ENCODE measurements around the gene TBC1D9B. TPM values are rescaled to one million over a fixed set of nuclear protein-coding genes. Genes with fewer than 3 reads are reported as not detected.

TBC1D9B gene
- total and polyA plus RNA-seq, 9 of the 15 experiments (the other 6 are each of a cell fraction or from before 2014, with no cell fraction given) = 2.9 to 59.1 (median 33.5) TPM

DNA sequence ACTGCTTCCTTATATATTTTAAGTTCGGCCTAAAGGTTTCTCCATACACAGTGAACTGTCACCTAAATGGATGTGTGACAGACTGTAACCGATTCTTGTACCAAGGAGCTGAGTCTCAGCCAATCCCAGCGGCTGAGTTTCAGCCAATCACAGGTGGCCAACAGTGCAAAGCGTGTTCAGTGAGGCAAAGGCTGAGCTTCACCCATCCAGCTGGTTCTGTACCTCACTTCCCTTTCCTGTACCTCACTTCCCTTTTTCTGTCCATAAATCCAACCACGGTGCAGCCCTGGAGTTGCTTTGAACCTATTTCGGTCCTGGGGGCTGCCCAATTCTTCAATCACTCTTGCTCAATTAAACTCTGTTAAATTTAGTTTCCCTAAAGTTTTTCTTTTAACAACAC, 15.7 kb upstream of the TBC1D9B start:
- peaks cover 0 to 4% of the 10 kb centered on the region in 2 experiments; a peak in 2 of 5 replicates for H3K4me1 ChIP-seq (replicated peaks in 1 of 2; ENCODE audit: control insufficient read depth in 2 of 2, insufficient read depth in 2 of 2, low read length in 2 of 2)
- no TSS peak for BruUV-seq (replicated peaks)
- no peaks in the 10 kb centered on the region for H3K36me3 ChIP-seq (ENCODE audit: control insufficient read depth, insufficient read depth, low read length)
- WGBS (ENCODE audit: insufficient coverage, low coverage, missing lambda C conversion rate) = 5% methylated on average over 5 of the region's 6 CpGs
- H3K4me3 ChIP-seq = no peak overlapping the region
- H3K4me2 ChIP-seq (ENCODE audit: insufficient read depth, low read length) = no peak overlapping the region
- no peak overlapping the region for H3K9ac ChIP-seq (ENCODE audit: insufficient read depth in 1 of 2, low read depth in 2 of 2, low read length in 2 of 2)
- TF ChIP-seq CREM (IDR thresholded peaks at IDR 0.05; ENCODE audit: low read depth) (peak; percentile 65), MEF2A (IDR thresholded peaks at IDR 0.05; ENCODE audit: control insufficient read depth, low read depth, low read length) (no peak), EHMT2 (IDR thresholded peaks at IDR 0.05) (0 out of 2 replicates have a peak, but pooled peaks have one; percentile 38), L3MBTL2 (IDR thresholded peaks at IDR 0.05) (peak; percentile 36; the same call in 1 of the 2 replicates), SPI1 (IDR thresholded peaks at IDR 0.05; ENCODE audit: borderline replicate concordance, low read depth, low read length) (peak; percentile 98), E2F3 (CRISPR knock-in tag; IDR thresholded peaks at IDR 0.05) (no peak)
- TF ChIP-seq, protein P1, sequence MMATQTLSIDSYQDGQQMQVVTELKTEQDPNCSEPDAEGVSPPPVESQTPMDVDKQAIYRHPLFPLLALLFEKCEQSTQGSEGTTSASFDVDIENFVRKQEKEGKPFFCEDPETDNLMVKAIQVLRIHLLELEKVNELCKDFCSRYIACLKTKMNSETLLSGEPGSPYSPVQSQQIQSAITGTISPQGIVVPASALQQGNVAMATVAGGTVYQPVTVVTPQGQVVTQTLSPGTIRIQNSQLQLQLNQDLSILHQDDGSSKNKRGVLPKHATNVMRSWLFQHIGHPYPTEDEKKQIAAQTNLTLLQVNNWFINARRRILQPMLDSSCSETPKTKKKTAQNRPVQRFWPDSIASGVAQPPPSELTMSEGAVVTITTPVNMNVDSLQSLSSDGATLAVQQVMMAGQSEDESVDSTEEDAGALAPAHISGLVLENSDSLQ (IDR thresholded peaks at IDR 0.05) = peak; percentile 14; the same call in 1 of the 2 replicates
- TF ChIP-seq, protein P2, sequence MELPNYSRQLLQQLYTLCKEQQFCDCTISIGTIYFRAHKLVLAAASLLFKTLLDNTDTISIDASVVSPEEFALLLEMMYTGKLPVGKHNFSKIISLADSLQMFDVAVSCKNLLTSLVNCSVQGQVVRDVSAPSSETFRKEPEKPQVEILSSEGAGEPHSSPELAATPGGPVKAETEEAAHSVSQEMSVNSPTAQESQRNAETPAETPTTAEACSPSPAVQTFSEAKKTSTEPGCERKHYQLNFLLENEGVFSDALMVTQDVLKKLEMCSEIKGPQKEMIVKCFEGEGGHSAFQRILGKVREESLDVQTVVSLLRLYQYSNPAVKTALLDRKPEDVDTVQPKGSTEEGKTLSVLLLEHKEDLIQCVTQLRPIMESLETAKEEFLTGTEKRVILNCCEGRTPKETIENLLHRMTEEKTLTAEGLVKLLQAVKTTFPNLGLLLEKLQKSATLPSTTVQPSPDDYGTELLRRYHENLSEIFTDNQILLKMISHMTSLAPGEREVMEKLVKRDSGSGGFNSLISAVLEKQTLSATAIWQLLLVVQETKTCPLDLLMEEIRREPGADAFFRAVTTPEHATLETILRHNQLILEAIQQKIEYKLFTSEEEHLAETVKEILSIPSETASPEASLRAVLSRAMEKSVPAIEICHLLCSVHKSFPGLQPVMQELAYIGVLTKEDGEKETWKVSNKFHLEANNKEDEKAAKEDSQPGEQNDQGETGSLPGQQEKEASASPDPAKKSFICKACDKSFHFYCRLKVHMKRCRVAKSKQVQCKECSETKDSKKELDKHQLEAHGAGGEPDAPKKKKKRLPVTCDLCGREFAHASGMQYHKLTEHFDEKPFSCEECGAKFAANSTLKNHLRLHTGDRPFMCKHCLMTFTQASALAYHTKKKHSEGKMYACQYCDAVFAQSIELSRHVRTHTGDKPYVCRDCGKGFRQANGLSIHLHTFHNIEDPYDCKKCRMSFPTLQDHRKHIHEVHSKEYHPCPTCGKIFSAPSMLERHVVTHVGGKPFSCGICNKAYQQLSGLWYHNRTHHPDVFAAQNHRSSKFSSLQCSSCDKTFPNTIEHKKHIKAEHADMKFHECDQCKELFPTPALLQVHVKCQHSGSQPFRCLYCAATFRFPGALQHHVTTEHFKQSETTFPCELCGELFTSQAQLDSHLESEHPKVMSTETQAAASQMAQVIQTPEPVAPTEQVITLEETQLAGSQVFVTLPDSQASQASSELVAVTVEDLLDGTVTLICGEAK (IDR thresholded peaks at IDR 0.05) = peak; percentile 82
- TF ChIP-seq, protein P2 (CRISPR knock-in tag; IDR thresholded peaks at IDR 0.05) = no peak
- TF ChIP-seq, protein P3, sequence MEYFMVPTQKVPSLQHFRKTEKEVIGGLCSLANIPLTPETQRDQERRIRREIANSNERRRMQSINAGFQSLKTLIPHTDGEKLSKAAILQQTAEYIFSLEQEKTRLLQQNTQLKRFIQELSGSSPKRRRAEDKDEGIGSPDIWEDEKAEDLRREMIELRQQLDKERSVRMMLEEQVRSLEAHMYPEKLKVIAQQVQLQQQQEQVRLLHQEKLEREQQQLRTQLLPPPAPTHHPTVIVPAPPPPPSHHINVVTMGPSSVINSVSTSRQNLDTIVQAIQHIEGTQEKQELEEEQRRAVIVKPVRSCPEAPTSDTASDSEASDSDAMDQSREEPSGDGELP (CRISPR knock-in tag; IDR thresholded peaks at IDR 0.05; ENCODE audit: borderline replicate concordance) = peak; percentile 57; the same call in 1 of the 2 replicates
- no peak for FAIRE-seq
- DNase-seq (ENCODE audit: extremely low read depth in 1 of 4, low spot score in 3 of 4) = peak in 2 of 4 experiments; percentile 24 to 25
- no peaks in the 10 kb centered on the region for H4K20me1 ChIP-seq (replicated peaks; ENCODE audit: control insufficient read depth, insufficient read depth, low read length)
- H3K27me3 ChIP-seq (ENCODE audit: control insufficient read depth in 2 of 2, insufficient read depth in 2 of 2, low read length in 2 of 2) = peaks cover 33 to 44% of the 10 kb centered on the region in 2 experiments
- intact Hi-C loops (cut with micrococcal nuclease) = no loop called here
- ChIA-PET POLR2A (no interaction called here), CTCF (ENCODE audit: low intra/inter-chr PET ratio) (no interaction called here)
- in situ Hi-C loops (cut with MboI) = no loop called here
- H3K27ac ChIP-seq (ENCODE audit: extremely low read depth, low read depth, low read length) = no peak overlapping the region
- no peaks in the 10 kb centered on the region for H3K9me3 ChIP-seq (replicated peaks; ENCODE audit: control insufficient read depth, insufficient read depth, low read depth, low read length)
- H3K9me1 ChIP-seq (ENCODE audit: control insufficient read depth, insufficient read depth, low read length) = no peaks in the 10 kb centered on the region
- no peaks in the 10 kb centered on the region for H3K79me2 ChIP-seq (ENCODE audit: control insufficient read depth, insufficient read depth, low read length)
- peak overlapping the region; percentile 40; the same call in 1 of the 2 replicates for H2AFZ ChIP-seq (ENCODE audit: low read depth, low read length)
- ATAC-seq = peak; percentile 53; the same call in 2 of the 3 replicates

Data from K562 (cell line).